Measurements from ENCODE around the gene MRPS23. TPM values are rescaled to one million over a fixed set of nuclear protein-coding genes. Genes with fewer than 3 reads are reported as not detected.

The MRPS23 gene
- total and polyA plus RNA-seq, 2 of the 4 experiments (the other 2 are of a cell fraction) = 23.5 to 37.3 TPM

GRCh38 chr17:57889892-57890856, 40.3 kb upstream of the MRPS23 start:
- H2AFZ ChIP-seq (replicated peaks; ENCODE audit: low read length, poor library complexity) = peak overlapping the region; percentile 59
- no peaks in the 10 kb centered on the region for H3K27me3 ChIP-seq (ENCODE audit: control insufficient read depth, insufficient read depth, low read length)
- intact Hi-C loops (cut with micrococcal nuclease) = loop anchor here (1.0 kb wide), 1 partner anchor 9 kb away; no protein-coding TSS in a partner anchor
- H3K4ac ChIP-seq (ENCODE audit: low read depth, low read length) = peak overlapping the region; percentile 96
- POLR2A ChIA-PET (ENCODE audit: unreplicated experiment) = no interaction called here
- peak overlapping the region; percentile 85 for H4K5ac ChIP-seq (ENCODE audit: low read depth, low read length)
- peak overlapping the region; percentile 85 for H3K18ac ChIP-seq (ENCODE audit: low read depth, low read length)
- H4K91ac ChIP-seq (ENCODE audit: insufficient read depth, low read depth, low read length) = peak overlapping the region; percentile 99
- peaks cover 52 to 81% of the 10 kb centered on the region in 2 experiments for H3K79me1 ChIP-seq (ENCODE audit: low read depth in 1 of 2, low read length in 2 of 2)
- H3K9ac ChIP-seq (ENCODE audit: low read depth, low read length) = peak overlapping the region; percentile 30
- no TSS peak for BruUV-seq (replicated peaks)
- in situ Hi-C loops (cut with MboI; ENCODE audit: low sequenced_read_pairs) = no loop called here
- CTCF ChIA-PET = interaction anchor here (0.6 to 0.9 kb wide), 2 partner anchors 109 to 1135 kb away, joined by 3 read pairs; no protein-coding TSS in a partner anchor
- peaks cover under 1% of the 10 kb centered on the region; the same call in 1 of the 2 replicates for H3K36me3 ChIP-seq (ENCODE audit: control insufficient read depth, insufficient read depth, low read length)
- peaks cover 6% of the 10 kb centered on the region; the same call in 1 of the 2 replicates for H4K20me1 ChIP-seq (ENCODE audit: insufficient read depth, low read length)
- H3K9me1 ChIP-seq (ENCODE audit: insufficient read depth, low read length) = peaks cover 41% of the 10 kb centered on the region
- peak overlapping the region; percentile 96 for H3K14ac ChIP-seq (replicated peaks; ENCODE audit: low read depth, low read length)
- WGBS, 2 experiments (ENCODE audit: extremely low coverage in 2 of 2, insufficient read length in 1 of 2) = 100% methylated on average over 1 of the region's 11 CpGs; no CpG with 5 or more reads in 1 of the 2 experiments
- no peak overlapping the region for H3K4me2 ChIP-seq (ENCODE audit: low read depth, low read length)
- peak; percentile 43 for ATAC-seq (ENCODE audit: low read depth)
- dilution Hi-C loops (cut with HindIII; ENCODE audit: low sequenced_read_pairs, unreplicated experiment) = no loop called here
- DNase-seq = peak; percentile 86
- H2BK20ac ChIP-seq (ENCODE audit: low read depth, low read length) = peak overlapping the region; percentile 98
- no peaks in the 10 kb centered on the region for H3K9me3 ChIP-seq (ENCODE audit: control insufficient read depth, insufficient read depth, low read length)
- peak overlapping the region; percentile 98 for H2BK120ac ChIP-seq (ENCODE audit: low read depth, low read length)
- peak overlapping the region; percentile 90 for H3K23ac ChIP-seq (ENCODE audit: low read depth, low read length)
- peak overlapping the region; percentile 81 for H3K56ac ChIP-seq (ENCODE audit: extremely low read depth, insufficient read depth, low read length)
- peak overlapping the region; percentile 31 to 94 for H4K8ac ChIP-seq (ENCODE audit: low read depth in 2 of 2, low read length in 2 of 2)
- peak overlapping the region; percentile 100 for H2AK5ac ChIP-seq (ENCODE audit: low read depth, low read length)
- H2BK15ac ChIP-seq (ENCODE audit: low read depth, low read length) = peak overlapping the region; percentile 90
- peak overlapping the region; percentile 92 for H2AK9ac ChIP-seq (replicated peaks; ENCODE audit: low read depth, low read length, poor library complexity)
- peak overlapping the region; percentile 67 for H3K27ac ChIP-seq (ENCODE audit: insufficient read depth, low read length)
- peaks cover 44% of the 10 kb centered on the region for H3K4me1 ChIP-seq (ENCODE audit: control insufficient read depth, insufficient read depth, low read length)
- H3K4me3 ChIP-seq (ENCODE audit: insufficient read depth, low read depth, low read length) = no peak overlapping the region
- peak overlapping the region; percentile 96 for H2BK5ac ChIP-seq (ENCODE audit: low read depth, low read length, poor library complexity, severe bottlenecking)
- TF ChIP-seq RCOR1 (IDR thresholded peaks at IDR 0.05; ENCODE audit: insufficient replicate concordance, low read length) (peak; percentile 63), USF2 (IDR thresholded peaks at IDR 0.05; ENCODE audit: low read depth, low read length) (no peak), ELK1 (IDR thresholded peaks at IDR 0.05; ENCODE audit: borderline replicate concordance, low read depth, low read length) (no peak), BHLHE40 (IDR thresholded peaks at IDR 0.05; ENCODE audit: low read depth, low read length) (0 out of 2 replicates have a peak, but pooled peaks have one; percentile 4), MAFK (IDR thresholded peaks at IDR 0.05; ENCODE audit: low read depth, low read length) (no peak), CHD1 (IDR thresholded peaks at IDR 0.05; ENCODE audit: low read depth, low read length) (no peak), MXI1 (IDR thresholded peaks at IDR 0.05; ENCODE audit: borderline replicate concordance, low read depth, low read length) (no peak), SMC3 (IDR thresholded peaks at IDR 0.05; ENCODE audit: low read depth, low read length) (peak; percentile 24; the same call in 1 of the 2 replicates), FOS (IDR thresholded peaks at IDR 0.05; ENCODE audit: low read depth, low read length) (peak; percentile 55; the same call in 1 of the 2 replicates), POLR2A (IDR thresholded peaks at IDR 0.05; ENCODE audit: low read depth, low read length) (no peak), NFE2L2 (IDR thresholded peaks at IDR 0.05; ENCODE audit: low read depth, low read length) (no peak), RAD21 (IDR thresholded peaks at IDR 0.05; ENCODE audit: low read length) (peak; percentile 38; the same call in 1 of the 2 replicates), CEBPB (IDR thresholded peaks at IDR 0.05; ENCODE audit: low read depth, low read length) (no peak), MAZ (IDR thresholded peaks at IDR 0.05; ENCODE audit: borderline replicate concordance, low read depth, low read length) (peak; percentile 67; the same call in 1 of the 2 replicates)

Data from IMR-90 (cell line).